HG03066 (cell line): ENCODE results near the gene KRTAP19-7.

ENCODE experiments used
- ATAC-seq: cut with Tn5 transposase; IDR thresholded peaks from one replicate; pipeline ENCODE4 v1.9.1; 2021; ENCODE audit warnings: low read depth; ENCODE audit not compliant: unreplicated experiment

KRTAP19-7 gene

GRCh38 chr21:30561264-30561895 is at the start of gene KRTAP19-7:
Gene KRTAP19-7 (minus strand): TSS chr21:30561314. CDS start chr21:30561289, 25 bp downstream.
- ATAC-seq, result no peak

- ATAC-seq, result no peak
Measured at GRCh38 chr21:30605968-30606367, 44.9 kb upstream of the KRTAP19-7 start.

GRCh38 chr21:30600787-30601186 is 39.7 kb upstream of the KRTAP19-7 start, which contains the start of gene KRTAP22-1:
Gene KRTAP22-1 (plus strand): TSS chr21:30601087.
- ATAC-seq, result no peak

- no peak for ATAC-seq
Measured at GRCh38 chr21:30598802-30599201, 37.7 kb upstream of the KRTAP19-7 start, which contains the start of gene KRTAP6-2. Gene KRTAP6-2 (minus strand): TSS chr21:30598902. CDS start chr21:30598874, 28 bp downstream.

- no peak for ATAC-seq
Measured at GRCh38 chr21:30592140-30592539, 31.0 kb upstream of the KRTAP19-7 start, which contains the start of gene KRTAP6-3. Gene KRTAP6-3 (plus strand): TSS chr21:30592440. CDS start chr21:30592446, 6 bp downstream.

GRCh38 chr21:30590297-30590696 is 29.2 kb upstream of the KRTAP19-7 start, which contains the start of gene KRTAP22-2:
Gene KRTAP22-2 (minus strand): TSS chr21:30590397.
- ATAC-seq, result no peak

- ATAC-seq, result no peak
Measured at GRCh38 chr21:30582870-30583269, 21.8 kb upstream of the KRTAP19-7 start.

- ATAC-seq, result no peak
Measured at GRCh38 chr21:30580132-30580531, 19.0 kb upstream of the KRTAP19-7 start.

GRCh38 chr21:30579346-30579745 is 18.2 kb upstream of the KRTAP19-7 start:
- ATAC-seq, result no peak

- ATAC-seq, result no peak
Measured at GRCh38 chr21:30577766-30578165, 16.7 kb upstream of the KRTAP19-7 start.

- ATAC-seq, result no peak
Measured at GRCh38 chr21:30567617-30568016, 6.5 kb upstream of the KRTAP19-7 start.

GRCh38 chr21:30563630-30564029 is 2.5 kb upstream of the KRTAP19-7 start:
- no peak for ATAC-seq

GRCh38 chr21:30563072-30563471 is 2.0 kb upstream of the KRTAP19-7 start:
- no peak for ATAC-seq

GRCh38 chr21:30561957-30562356 is 843 bp upstream of the KRTAP19-7 start:
- ATAC-seq, result no peak

- no peak for ATAC-seq
Measured at GRCh38 chr21:30555095-30555494, 6.0 kb downstream of the KRTAP19-7 start.

GRCh38 chr21:30552782-30553181 is 8.3 kb downstream of the KRTAP19-7 start:
- no peak for ATAC-seq

GRCh38 chr21:30541764-30542163 is 19.4 kb downstream of the KRTAP19-7 start, which contains the start of gene KRTAP19-6:
Gene KRTAP19-6 (minus strand): TSS chr21:30541864. CDS start chr21:30541833, 31 bp downstream.
- no peak for ATAC-seq

- no peak for ATAC-seq
Measured at GRCh38 chr21:30518876-30519275, 42.2 kb downstream of the KRTAP19-7 start.

- no peak for ATAC-seq
Measured at GRCh38 chr21:30515681-30516080, 45.4 kb downstream of the KRTAP19-7 start.
